GM12865 (cell line): ENCODE measurements around the gene THEMIS.

Source experiments
- DNase-seq: peaks from one replicate; pipeline ENCODE4 v3.0.0; 2010; ENCODE audit warnings: low read depth
- H3K4me3 ChIP-seq: 2 replicates; pipeline ENCODE4 v1.5.1; 2011; ENCODE audit warnings: mild to moderate bottlenecking, low read depth, low read length, control low read depth
- CTCF ChIP-seq: IDR thresholded peaks from 2 replicates; pipeline ENCODE4 v1.5.1; 2011; ENCODE audit warnings: low read length, control low read depth, low read depth, inconsistent platforms; ENCODE audit not compliant: insufficient read depth; ENCODE audit errors: missing control alignments

THEMIS gene

GRCh38 chr6:127776320-127776719, 124.5 kb downstream of the THEMIS start:
- TF ChIP-seq CTCF: no peak
- no peak for DNase-seq

GRCh38 chr6:127775371-127775770, 125.5 kb downstream of the THEMIS start:
- no peak overlapping the region for H3K4me3 ChIP-seq
- no peak for DNase-seq
- TF ChIP-seq CTCF: no peak

More at GRCh38 chr6:127776320-127776719, 124.5 kb downstream of the THEMIS start:
- H3K4me3 ChIP-seq: no peak overlapping the region

GRCh38 chr6:127768745-127769144, 132.1 kb downstream of the THEMIS start:
- no peak for DNase-seq
- no peak overlapping the region for H3K4me3 ChIP-seq
- TF ChIP-seq CTCF: no peak

GRCh38 chr6:127768223-127768622, 132.6 kb downstream of the THEMIS start:
- DNase-seq: no peak
- no peak overlapping the region for H3K4me3 ChIP-seq
- TF ChIP-seq CTCF: no peak

- DNase-seq: no peak
- no peak for TF ChIP-seq CTCF
Observed at GRCh38 chr6:127765949-127766348, 134.9 kb downstream of the THEMIS start.

GRCh38 chr6:127762284-127762683, 138.6 kb downstream of the THEMIS start:
- no peak for DNase-seq
- H3K4me3 ChIP-seq: no peak overlapping the region
- TF ChIP-seq CTCF: no peak

More at GRCh38 chr6:127765949-127766348, 134.9 kb downstream of the THEMIS start:
- no peak overlapping the region for H3K4me3 ChIP-seq

GRCh38 chr6:127761084-127761483, 139.8 kb downstream of the THEMIS start:
- no peak for DNase-seq
- no peak overlapping the region for H3K4me3 ChIP-seq
- no peak for TF ChIP-seq CTCF
